ENCODE results near the gene MFSD2B.

GRCh38 chr2:24019729-24020128 is 9.8 kb downstream of the MFSD2B start:
- TF ChIP-seq CSDC2 (CRISPR knock-in tag; IDR thresholded peaks at IDR 0.05) (no peak), ZNF8 (CRISPR knock-in tag; IDR thresholded peaks at IDR 0.05) (no peak)
